Measurements from ENCODE around the gene SOX21.

- TF ChIP-seq CTCF (IDR thresholded peaks at IDR 0.05) (no peak), POLR2AphosphoS5 (IDR thresholded peaks at IDR 0.05) (no peak)
Measured at GRCh38 chr13:94682229-94682628, 30.1 kb downstream of the SOX21 start.
